HG03095 (cell line): ENCODE results near the gene GRIK3.

Experiments used
- ATAC-seq: cut with Tn5 transposase; IDR thresholded peaks from one replicate; pipeline ENCODE4 v1.9.1; 2021; ENCODE audit warnings: moderate library complexity; ENCODE audit not compliant: unreplicated experiment

Gene GRIK3

DNA sequence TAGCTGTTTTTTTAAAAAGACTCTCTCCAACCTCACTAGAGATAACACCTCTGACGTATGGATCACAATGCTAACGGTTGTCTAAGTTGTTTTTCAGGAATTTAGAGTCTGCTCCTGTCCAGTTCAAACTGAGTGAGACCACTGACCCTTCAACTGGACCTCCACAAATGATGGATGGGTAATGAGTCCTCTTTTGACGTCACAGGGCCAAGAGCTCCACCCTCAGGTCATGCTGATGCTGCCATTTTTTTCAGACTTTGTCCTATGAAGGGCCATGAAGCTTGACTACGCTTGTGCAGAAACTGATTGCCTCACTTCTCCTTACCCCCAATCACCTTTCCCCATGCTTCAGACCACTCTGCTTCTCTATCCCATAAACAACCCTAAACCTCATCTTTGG lies 16.6 kb downstream of the GRIK3 start:
- ATAC-seq = no peak

DNA sequence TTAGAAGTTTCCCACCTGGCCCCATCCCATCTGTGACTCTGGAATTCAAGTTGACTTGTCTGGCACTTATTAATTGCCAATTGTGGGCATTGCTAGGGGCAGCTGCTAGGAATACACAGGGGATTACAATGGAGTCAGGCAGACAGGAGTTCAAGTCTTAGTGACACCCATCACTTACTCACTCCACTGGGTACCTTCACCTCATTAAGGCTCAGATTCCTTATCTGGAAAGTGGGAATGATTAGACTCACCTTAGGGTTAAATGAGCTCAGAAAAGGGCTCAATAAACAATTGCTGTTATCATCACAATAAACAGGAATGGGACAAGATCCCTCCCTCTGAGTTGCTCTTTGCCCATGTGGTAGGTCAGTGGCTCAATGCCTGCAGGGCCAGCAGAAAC lies 18.2 kb downstream of the GRIK3 start:
- ATAC-seq = no peak

DNA sequence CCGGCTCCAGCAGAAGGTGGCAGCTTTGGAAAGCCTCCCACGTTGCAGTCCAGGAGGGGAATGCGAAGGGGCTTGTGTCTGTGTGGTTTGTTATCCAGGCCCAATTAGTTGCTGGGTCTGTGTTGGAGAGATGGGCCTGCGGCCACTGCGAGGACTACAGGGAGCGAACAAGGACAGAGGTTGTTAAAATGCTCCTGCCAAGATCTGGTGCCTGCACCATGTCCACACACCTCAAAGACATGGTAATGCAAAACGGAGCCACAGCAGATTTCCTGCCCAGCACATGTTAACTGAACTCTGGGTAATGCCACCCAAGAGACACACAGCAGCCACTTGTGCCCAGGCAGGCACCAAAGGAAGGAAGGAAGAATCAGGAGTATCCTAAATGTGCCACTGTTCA lies 18.6 kb downstream of the GRIK3 start:
- no peak for ATAC-seq

DNA sequence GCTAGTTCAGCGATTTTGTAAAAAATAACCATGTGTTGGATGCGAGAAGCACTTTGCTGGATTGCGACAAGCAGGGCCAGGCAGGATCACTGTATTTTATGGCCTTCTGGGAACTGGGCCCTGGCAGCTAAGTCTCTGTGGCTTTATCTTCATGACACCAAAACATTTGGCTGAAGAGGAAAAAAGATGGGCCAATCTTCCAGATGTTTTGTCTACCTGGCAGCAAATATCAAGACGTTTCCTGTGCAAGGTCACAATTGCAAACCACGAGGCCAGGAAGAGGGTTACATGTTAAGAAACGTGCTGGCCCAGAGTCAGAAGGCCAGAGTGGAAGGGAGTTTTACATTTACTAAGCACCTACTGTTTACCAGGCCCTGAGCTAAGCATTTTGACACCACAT lies 22.1 kb downstream of the GRIK3 start:
- no peak for ATAC-seq

DNA sequence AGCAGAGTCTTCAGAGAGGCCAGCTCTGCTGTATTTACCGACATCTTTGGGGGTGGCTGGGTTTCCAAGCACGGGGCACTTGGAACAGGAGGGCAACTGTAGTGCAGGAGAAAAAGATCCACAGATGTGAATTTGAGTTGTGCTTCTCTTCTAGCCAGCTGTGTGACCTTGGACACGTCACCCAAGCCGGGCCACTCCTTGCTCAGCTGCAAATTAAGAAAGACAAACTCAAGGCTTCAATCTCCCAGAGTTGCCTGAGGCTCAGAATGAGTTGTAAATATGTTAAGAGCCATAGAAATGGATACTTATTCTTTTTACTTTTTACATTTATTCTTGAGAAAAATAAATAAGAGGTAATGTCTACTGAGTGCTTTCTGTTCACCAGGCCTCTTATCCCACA lies 24.3 kb downstream of the GRIK3 start:
- ATAC-seq = no peak

DNA sequence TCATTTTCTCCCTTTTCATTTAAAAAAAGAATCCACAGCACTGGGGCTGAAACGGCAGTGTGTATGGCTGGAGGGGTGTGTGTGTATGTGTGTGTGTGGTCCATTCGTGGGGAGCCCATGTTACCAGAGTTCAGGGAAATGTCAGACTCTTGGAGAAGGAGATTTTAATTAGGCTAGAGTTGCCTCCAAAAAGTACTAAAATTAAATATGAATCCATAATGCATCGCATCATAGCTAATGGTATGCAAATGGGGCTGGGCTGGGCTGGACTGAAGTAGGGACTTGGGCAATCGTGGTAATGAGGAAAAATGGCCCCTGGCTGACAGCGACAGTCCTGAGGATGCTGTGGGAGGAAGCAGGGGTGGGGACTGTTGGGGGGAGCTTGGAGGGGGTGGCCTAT lies 24.8 kb downstream of the GRIK3 start:
- no peak for ATAC-seq

DNA sequence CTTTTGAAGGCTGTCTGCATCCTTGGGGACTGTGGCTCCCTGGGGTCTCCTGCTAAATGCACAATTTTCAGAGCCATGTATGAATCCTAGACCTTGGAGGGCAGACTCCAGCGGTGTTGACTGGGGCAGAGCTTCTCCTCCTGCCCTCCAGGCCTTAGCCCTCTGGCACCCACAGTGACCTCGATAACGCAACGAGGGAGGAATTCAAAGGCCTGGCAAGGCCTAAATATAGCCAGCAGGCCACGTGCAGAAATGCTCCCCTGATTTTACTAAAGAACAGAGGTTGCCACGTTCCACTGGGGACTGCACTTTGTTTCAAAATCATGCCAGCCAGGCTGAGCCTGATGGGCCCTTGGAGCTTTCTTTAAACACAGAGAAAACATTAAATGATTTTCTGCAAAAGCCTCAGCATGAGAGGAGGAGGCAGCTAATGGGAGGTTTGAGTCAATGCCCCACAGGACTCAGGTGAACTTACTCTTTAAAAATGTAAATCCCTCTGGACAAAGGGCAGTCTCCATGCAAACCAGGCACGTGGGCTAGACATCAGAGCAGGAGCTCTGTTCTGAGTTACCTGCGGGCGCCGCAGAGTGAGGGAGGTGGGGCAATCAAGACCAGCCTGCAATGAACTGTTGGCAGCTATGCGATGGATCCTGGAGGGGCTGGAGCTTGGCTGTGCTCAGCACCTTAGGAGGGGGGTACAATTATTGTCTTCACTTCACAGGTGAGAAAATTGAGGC lies 28.0 kb downstream of the GRIK3 start:
- ATAC-seq = no peak

DNA sequence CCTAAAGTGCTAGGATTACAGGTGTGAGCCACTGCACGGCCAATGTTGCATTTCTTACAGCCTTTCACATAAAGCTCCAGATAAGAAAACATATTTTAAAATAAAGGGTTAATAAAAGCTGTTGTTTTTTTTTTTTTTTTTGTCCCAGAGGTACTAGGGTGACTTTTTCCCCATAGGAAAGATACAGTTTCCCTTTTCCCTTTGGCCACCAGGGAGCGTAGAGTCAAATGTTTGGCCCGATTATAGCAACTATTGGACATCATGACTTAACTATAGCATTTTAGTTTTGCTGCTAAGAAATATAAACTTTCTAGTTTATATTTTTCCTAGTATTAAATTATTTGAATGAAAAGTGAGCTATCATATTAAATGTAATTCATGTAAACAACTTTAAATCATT lies 31.4 kb downstream of the GRIK3 start:
- no peak for ATAC-seq

DNA sequence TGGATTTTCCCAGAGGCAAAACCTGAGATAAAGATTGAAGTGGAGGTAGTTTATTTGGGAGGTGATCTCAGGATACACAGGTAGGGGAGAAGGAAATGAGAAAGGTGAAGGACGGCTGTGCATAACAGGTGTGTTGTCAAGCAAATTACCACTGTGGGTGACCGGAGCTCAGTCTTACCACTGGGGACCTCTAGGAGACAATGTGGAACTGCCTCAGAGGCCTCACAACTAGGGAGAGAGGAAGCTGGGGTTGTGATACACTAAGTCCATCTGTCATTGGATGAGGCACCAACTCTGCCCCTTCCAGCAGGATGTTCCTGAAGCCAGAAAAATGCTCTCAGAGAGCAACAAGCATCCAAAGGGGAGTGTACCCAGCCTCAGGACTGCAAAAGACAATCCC lies 32.6 kb downstream of the GRIK3 start:
- ATAC-seq = no peak

DNA sequence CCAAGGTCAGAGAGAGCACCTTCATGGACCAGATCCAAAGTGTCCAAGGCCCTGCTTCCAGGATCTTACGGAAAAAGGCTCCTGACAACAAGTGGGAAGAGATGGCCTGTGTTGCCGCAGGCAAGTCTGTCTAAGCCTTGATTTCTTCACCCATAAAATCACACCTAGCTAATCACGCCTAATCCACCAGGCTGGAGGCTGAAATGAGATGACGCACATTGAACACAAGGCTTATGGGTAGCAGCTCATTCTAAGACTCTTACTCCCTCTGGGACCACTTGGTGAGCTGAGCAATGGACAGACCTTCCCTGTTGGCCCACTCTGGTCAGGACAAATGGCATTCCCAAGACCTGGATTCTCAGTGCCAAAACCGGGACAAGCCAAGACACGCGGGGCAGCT lies 38.2 kb downstream of the GRIK3 start:
- ATAC-seq = no peak

DNA sequence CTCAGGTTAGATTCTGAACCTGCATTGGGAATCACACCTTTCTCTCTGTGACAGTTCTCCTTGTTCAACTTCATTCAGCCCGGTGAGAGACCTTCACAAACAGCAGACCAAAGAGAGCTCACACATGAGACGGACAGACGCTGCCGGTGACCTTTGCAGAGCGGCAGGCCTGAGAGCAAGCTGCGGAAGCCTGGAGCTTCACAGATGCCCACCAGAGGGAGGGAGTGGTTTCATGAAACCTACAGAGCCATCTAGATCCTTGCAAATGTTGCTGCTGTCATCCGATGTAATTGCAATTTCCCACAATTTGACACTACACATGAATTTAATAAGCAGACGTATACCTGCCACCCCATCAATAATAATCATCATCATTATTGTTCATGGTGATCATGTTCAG lies 39.4 kb downstream of the GRIK3 start:
- ATAC-seq = no peak

DNA sequence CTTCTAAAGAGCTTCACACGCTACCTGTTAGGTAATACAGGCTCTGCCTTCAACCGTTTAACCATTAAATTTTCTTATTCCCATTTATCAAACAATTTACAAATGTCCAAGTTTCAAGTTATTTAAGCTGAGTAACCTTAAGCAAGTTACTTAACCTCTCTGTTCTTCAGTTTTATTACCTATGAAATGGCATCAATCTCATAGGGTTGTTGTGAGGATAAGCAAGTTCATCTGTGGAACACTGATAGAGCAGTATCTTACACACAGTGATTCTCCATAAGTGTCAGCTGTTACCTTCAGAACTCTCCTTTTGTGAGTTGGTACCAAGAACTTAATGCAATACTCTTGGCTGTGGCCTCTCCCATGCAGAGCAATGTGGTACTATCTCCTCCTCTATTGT lies 40.0 kb downstream of the GRIK3 start:
- no peak for ATAC-seq

DNA sequence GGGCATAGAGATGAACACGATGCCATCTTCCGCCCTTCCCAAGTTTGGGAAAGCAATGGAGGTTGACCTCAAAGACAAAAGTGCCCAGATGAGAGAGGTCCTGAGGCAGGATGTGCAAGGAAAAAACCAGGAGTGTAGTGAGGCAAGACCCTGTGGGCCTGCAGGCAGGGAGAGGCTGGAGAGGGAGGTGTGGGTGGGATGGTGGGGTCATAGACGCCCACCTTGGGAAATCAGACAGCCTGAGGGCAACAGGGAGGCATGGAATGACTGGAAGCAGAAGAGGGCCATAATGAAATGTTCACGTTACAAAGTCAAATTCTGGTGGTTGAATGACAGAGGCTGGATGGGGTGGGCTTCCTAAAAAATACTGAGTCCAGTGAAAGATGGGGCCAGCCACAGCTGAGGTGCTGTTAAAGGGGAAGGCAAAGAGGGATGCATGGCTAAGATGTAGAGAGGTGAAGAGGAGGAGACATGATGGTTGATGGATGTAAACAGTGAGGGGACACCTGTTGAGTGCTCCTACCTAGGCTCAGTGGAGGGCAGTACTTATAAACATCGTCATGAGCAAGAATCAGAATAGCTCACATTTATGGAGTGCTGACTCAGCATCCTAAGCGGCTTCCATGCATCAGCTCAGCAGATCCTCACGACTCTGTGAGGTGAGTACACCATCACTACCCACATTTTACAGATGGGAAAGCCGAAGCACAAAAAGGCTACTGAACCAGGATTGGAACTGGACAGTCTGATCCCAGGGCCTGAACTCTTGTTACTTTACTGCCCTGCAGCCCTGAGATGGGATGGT lies 42.0 kb downstream of the GRIK3 start:
- no peak for ATAC-seq

DNA sequence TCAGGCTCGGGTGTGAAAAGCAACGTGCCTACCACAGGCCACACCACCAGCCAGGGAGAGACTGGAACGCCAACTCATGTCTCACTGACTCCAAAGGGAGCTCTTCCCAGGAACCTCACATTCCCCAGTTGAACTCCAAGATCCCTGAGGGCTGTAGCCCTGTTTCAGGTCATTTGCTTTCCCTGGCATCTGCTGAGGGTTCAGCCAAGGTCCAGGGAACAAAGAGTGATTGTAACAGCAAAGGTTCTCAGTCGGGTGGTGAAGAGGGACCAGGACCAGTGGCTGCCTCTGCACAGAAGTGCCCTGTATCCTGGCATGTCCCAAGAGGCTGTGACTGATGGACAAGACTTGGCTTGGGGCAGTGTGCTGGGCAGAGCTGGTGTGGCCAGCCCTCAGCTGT lies 42.8 kb downstream of the GRIK3 start:
- ATAC-seq = no peak

DNA sequence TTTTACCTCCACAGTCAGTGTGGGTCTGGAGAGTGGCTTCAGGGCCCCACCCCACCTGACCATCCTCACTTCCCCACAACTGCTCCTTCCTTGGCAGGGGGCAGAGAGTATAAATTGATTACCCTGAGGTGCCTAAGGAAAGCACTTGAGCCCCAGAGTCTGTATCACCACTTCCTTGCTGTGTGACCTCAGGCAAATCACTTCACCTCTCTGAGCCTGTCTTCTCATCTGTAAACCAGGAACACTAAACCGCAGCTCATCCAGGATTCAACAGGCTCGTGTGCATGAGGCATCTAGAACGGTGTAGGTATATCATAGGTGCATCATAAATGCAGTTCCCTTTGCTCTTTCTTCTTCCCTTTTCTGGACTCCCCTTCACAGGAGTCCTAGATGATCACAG lies 43.4 kb downstream of the GRIK3 start:
- no peak for ATAC-seq

DNA sequence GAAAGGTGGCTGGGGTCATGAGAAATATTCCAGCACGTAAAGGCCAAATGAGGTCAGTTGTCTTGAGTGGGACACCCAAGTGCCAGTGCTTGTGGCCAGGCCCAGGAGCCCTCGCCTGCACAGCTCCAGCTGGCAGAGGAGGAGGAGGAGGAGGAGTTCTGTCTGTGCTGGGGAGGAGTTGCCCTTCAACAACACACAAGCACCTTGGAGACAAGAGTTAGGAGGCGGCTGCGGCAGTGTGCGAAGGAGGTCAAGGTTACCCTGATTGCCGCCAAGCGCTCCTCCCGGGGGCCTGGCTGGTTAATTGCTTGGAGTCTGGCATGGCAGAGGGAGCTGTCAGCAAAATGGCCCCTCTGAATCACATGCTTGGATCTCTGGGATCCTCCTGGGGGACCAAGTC lies 45.1 kb downstream of the GRIK3 start:
- ATAC-seq = no peak

DNA sequence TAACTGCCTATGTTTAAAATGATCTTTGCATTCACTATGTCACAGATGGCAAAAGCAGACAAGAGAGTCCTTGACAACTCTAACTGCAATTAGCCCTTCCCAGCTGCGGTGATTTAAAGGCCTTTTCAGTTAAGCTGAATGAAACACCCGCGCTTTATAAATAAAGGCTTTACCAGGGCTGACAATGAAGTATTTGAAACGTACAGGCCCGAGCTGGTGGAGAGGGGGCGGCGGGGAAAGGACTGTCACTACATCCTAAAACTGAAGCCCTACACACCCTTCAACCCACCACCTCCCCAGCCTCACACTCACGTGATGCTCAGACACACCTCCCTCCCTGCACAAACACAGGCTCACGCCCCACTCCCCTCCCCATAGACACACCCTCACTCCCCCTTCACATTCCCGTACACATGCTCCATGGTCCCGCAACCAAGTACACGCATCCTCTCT lies 45.5 kb downstream of the GRIK3 start:
- ATAC-seq = no peak

DNA sequence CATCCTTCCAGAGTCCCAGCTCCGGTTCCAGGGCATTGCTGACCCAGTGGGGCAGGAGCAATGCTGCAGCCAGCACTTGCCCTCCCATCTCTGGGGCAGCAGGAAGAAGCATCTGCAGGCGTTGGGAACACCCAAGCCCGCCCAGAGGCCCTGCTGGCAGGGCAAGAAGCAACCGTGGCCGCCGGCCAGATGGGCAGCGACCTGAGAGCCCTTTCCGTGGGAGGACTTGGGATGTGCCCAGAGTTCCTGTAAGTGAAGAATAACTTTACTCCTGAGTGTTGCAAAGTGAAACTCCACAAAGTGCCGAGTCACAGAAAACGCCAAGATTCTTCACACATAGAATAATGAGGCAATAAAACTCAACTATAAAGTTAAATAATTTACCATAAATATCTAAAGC lies 46.0 kb downstream of the GRIK3 start:
- no peak for ATAC-seq

DNA sequence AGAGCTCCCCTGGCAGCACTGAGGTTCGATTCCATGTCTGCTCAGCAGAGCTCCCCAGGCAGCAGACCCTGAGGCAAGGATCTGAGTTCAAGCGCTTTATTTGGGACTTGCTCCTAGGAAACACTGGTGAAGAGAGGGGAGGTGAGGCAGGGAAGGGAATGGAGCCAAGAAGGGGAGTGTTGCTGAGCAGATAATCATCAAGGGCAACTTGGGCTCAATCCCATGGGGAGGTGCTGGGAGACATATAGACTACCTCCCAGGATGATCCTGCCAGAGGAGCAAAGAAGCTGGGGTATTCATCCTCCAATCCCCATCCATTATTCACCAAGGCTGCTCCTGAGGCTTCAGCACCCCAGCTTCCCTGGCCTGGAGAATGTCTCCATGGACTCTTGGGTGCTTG lies 47.0 kb downstream of the GRIK3 start:
- ATAC-seq = no peak

DNA sequence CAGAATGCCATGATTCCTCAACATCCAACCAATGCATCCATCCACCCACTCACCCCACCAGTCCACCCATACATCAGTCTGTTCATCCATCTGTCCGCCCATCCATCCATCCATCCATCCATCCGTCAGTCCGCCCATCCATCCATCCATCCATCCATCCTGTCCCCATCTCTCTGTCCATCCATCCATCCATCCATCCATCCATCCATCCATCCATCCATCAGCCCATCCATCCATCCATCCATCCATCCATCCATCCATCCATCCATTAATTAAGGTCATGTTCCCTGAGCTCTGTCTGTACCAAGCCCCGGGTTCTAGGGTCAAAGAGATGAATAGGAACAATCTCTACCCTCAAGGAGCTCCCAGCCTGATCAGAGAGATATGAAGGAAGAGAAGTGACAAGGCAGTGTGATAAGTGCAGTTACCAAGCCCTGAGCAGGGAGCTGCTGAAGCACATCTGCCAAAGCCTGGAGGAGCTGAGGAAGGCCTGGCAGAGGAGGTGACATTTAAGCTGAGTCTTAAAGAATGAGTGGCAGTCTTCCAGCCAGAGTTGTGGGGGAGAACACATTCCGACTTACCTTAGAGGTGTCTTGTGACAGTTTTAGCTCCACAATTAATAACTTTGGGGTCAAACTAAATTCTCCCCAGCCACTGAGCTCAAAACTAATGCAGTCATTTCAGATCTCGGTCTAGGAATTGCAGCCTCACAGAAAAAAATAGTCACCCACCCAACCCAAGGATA lies 47.9 kb downstream of the GRIK3 start:
- ATAC-seq = no peak

DNA sequence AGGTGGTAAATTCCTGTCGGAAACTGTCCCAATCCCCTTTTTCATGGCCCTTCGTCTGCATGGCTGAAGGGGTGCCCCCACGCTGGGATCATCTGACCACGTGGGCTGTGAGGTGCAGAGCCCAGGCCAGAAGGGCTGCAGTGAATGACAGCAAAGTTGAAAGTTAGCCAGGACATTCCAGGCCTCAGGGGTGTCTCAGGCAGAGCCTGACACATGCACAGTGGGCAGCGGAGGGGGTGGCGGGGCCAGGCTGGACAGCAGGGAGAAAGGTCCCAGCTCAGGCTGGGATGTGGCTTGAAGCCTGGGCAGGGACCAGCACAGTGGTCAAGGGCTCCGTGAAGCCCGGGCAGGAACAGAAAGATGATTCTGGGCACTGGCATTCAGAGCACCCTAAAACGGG lies 49.6 kb downstream of the GRIK3 start:
- ATAC-seq = no peak

DNA sequence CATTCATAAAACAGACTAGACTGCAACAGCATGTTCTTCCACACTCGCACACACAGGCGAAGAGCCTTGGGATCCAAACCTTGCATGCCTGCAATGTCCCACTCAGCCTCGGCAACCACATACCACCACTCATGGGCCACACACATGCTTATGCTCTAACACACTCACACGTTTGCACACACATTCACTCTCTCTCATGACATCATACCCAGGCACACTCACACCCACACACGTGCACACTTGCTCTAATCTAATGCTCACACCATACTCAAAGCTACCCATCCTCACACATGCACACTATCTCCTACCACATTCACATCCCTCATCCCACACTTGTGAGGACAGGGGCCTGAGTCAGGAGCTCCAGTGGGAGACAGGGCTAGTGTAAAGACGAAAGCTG lies 50.3 kb downstream of the GRIK3 start:
- no peak for ATAC-seq
